HG02885 (cell line): ENCODE measurements around the gene NENF.
"Not testable (repeated sequence)": the region's sequence is repeated elsewhere in the genome, so short reads cannot be mapped to it uniquely, and the experiment has no call there.

ENCODE experiments used
- ATAC-seq: cut with Tn5 transposase; IDR thresholded peaks from one replicate; pipeline ENCODE4 v1.9.1; 2021; ENCODE audit warnings: mild to moderate bottlenecking; ENCODE audit not compliant: unreplicated experiment, poor library complexity

Gene NENF

DNA sequence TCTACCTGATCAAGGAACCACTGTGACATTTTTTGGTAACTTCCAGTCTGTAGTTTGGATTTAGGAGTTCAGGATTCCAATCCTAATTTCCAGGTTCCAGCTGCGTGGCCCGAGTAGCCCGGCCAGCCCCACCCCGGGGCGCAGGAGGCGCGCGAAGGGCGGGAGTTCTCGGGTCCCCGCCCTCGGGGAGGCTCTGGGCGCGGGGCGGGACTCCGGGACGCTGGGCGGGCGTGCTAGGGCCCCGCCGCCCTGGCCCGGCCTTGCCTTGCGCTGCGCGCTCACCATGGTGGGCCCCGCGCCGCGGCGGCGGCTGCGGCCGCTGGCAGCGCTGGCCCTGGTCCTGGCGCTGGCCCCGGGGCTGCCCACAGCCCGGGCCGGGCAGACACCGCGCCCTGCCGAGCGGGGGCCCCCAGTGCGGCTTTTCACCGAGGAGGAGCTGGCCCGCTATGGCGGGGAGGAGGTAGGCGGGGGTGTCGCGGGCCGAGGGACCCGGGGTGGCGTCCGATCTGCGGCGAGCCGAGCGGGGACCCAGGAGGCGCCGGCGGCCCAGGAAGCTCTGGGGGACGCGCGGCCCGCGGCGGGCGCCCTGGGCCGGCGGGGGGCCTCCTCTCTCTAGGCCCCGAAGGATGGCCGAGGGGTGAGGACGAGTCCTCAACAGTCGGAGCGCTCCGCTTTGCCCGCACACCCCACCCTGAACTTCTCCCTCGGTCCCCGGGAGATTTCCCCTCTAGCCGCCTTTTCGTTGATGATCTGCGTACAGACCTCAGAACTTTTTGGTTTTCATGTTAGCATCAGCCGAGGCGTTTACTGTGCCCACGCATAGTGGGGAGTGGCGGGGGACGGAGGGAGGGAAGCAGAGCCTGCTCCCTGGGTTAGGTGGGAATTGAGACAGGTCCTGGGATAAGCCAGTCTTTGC is at the start of gene NENF:
Gene NENF, plus strand, starts transcription at position 260 of the 916 bp plus-strand sequence. Its CDS starts 24 bp downstream, at position 284.
- ATAC-seq, result peak; percentile 98

DNA sequence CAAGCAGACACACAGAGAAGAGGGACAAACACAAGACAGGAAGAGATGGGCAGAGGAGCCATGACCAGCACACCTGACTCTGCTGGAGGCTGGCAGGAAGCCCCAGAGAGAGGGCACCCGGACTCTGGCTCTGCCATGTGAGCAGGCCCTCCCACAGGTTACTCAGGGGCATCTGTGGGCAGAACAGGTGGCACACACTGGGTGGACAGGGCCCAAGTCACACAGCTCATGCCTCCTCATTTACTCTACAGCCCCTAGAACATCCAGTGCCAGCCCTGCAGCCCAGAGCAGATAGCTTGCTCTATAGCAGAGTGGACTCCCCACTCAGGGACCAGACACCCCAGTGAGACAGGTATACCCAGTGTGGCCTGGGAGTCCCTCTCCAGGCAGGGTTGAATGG is 46.7 kb upstream of the NENF start:
- no peak for ATAC-seq

DNA sequence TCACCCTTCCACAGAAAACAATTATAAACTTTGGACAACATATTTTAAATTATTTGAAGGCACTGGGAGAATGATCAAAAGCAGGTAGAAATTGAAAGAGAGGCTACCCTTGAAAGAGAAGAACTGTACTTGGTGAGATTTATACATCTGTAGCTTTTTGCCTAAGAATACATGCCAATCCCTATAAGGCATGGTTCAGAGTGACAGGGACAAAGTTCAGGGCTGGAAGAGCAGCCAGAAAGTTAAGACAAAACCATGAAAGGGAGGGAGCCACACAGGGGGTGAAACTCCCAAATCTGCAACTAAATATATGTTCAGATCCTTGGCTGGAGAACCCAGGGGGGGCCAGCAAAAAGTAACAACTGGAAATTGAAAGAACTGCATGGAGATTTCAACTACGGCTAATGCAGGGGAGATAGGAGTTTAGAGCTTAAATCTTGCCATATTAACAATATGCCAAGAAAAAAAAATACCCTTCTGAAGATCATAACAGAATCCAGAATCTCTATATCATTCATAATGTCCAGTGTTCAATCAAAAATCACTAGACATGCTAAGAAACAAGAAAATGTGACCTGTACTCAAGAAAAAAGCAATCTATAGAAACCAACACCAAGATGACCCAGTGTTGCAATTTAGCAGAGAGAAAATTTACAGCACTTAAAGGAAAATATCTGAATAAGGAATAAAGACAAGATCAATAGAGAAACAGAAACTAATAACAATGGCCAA is 43.6 kb upstream of the NENF start:
- no peak for ATAC-seq

- not testable (repeated sequence) for ATAC-seq
Measured at GRCh38 chr1:212395678-212396437, 36.9 kb upstream of the NENF start.

- no peak for ATAC-seq
Measured at GRCh38 chr1:212396638-212397037, 36.1 kb upstream of the NENF start.

- ATAC-seq, result no peak
Measured at GRCh38 chr1:212397171-212397570, 35.5 kb upstream of the NENF start.

DNA sequence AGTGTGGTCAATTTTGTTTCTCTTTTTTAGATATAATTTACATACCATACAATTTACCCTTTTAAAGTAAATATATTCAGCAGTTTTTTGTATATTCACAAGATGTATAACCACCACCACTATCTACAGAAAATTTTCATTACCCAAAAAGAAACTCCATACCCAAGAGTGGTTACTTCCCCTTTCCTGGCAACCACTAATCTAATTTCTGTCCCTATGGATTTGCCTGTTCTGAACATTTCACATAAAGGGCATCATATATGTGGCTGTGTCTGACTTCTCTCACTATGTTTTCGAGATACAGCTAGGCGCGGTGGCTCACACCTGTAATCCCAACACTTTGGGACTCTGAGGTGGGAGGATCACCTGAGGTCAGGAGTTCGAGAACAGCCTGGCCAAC is 31.7 kb upstream of the NENF start:
- no peak for ATAC-seq

GRCh38 chr1:212401838-212402582 is 30.7 kb upstream of the NENF start:
- no peak for ATAC-seq

GRCh38 chr1:212402666-212403321 is 29.9 kb upstream of the NENF start:
- ATAC-seq, result no peak

DNA sequence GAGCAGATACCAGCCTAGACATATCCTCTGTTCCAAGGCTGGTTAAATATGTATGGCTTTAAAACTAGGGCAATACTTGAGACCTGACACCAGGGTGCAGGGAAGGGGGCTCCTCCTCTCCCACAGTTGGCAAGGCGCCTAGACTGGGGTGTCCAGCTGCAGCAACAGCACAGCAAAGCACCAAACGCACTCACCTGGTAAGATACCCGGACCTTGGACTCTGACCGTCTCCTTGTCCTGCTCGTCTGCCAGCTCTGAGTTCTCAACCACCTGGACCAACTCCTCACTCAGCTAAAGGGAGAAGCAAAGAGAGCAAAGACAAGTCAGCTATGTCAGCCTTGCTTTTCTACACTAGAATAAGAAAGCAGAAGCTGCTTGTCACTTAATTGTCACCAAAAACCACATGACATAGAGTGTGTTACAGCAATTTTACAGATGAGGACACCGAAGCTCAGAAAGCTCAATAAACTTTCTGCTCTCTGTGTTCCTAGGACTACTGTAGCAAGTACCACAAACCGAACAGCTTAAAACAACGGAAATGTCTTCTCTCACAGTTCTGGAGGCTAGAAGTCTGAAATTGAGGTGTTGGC is 22.4 kb upstream of the NENF start:
- ATAC-seq, result no peak

DNA sequence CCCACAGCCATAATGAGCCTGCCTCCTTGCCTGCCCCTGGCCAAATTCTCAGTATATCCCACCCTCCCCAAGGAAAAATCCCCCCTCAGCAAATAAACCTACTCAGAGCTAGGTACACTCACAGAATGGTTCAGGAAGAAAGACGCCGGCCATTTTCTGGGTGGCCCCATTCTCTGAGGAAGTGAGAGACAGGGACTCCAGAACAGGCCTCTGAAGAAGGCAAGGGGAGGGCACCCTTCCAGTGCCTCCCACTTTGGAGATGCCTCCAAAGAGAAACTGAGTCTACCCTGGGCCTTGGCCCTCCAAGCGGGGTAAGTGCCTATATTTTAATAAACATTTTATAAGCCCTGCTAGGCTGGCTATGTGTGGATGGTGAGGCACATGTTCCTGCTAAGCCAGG is 20.3 kb upstream of the NENF start:
- no peak for ATAC-seq

GRCh38 chr1:212413902-212414327 is 18.8 kb upstream of the NENF start:
- peak; percentile 6 for ATAC-seq

DNA sequence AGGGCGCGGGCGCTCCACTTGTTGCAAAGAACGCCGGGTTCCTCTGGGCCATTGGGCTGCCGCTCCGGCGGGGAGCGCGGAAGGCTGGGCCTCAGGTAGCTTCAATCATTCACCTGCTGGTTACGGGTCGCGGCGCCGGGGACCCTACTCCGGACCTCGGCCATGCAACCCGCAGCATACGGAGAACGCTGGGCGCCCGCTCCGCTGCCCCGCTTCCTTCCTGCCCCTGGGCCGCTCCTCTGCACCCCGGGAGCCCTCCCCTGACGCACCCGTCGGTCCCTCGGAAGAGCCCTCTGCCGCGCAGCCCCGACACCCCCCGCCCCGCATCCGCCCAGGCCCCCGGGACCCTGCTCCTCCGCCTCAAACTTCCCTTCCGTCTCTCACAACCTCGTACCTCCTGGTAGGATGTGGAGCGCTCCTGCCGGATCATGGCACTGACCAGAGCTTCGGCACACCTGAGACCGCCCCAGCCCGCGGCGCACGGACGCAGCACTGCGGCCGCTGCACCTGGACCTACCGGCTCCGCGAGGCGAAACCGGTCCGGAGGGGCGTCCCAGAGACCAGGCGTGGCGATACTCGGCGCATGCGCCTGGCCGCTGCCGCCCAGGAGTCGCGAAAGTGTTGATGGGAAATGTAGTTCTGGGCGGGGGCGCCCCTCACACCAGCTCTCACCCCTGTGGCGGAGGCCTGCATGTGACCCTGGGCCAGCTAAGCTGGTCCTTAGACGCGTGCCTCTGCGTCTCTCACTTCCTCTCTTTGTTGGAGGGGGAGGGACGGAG is 18.2 kb upstream of the NENF start, which contains the start of gene PACC1:
Gene PACC1, minus strand, starts transcription at position 559 of the 779 bp plus-strand sequence. Its CDS starts 129 bp downstream, at position 430.
- peak; percentile 94 for ATAC-seq

- no peak for ATAC-seq
Measured at GRCh38 chr1:212415107-212415841, 17.4 kb upstream of the NENF start.

DNA sequence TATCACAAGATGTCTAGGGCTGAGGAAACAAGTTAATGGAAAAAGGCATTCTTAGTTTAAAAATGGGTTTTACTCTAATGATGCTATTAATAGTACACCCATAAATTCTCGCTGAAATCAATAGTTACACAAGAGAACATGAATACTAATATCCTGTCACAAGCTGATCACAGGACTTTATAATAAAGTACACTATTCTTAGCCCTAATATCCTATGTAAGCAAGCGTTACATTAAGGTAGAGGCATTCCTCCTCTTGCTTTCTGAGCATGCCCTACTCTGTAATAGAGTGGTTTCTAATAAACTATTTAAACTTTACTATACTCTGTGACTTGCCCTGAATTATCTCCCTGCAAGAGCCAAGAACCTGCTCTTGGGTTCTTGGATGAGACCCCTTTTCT is 11.6 kb upstream of the NENF start:
- ATAC-seq, result no peak

GRCh38 chr1:212423879-212424278 is 8.8 kb upstream of the NENF start:
- no peak for ATAC-seq

- no peak for ATAC-seq
Measured at GRCh38 chr1:212428496-212428895, 4.2 kb upstream of the NENF start.

GRCh38 chr1:212430416-212430815 is 2.3 kb upstream of the NENF start:
- ATAC-seq, result no peak
